ENCODE data around the gene ZBTB20.
"Not testable (repeated sequence)": the region's sequence is repeated elsewhere in the genome, so short reads cannot be mapped to it uniquely, and the experiment has no call there.

Gene ZBTB20

DNA sequence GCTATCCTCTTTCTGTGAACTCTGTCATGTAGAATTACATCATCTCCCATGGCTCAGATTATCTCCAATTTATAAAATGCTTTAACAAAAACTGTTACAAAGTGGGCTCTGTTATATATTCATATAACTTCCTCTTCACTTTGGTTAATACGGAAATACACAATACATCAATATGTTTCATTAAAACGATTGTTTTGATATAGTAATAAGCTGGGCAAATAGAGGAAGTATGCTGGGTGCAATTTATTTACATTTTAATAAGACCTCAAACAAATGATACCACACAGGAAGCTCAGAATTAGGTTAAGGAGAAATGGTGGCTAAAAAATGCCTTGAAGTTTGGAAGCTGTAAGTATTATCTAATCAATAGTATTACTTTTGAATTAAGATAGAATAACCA, 331.0 kb downstream of the ZBTB20 start:
- POLR2A ChIA-PET, result no interaction called here
- CTCF ChIA-PET, result interaction anchor here (1.4 kb wide), 1 partner anchor 11 kb away, joined by 4 read pairs; no protein-coding TSS in a partner anchor
- TF ChIP-seq, protein P1, sequence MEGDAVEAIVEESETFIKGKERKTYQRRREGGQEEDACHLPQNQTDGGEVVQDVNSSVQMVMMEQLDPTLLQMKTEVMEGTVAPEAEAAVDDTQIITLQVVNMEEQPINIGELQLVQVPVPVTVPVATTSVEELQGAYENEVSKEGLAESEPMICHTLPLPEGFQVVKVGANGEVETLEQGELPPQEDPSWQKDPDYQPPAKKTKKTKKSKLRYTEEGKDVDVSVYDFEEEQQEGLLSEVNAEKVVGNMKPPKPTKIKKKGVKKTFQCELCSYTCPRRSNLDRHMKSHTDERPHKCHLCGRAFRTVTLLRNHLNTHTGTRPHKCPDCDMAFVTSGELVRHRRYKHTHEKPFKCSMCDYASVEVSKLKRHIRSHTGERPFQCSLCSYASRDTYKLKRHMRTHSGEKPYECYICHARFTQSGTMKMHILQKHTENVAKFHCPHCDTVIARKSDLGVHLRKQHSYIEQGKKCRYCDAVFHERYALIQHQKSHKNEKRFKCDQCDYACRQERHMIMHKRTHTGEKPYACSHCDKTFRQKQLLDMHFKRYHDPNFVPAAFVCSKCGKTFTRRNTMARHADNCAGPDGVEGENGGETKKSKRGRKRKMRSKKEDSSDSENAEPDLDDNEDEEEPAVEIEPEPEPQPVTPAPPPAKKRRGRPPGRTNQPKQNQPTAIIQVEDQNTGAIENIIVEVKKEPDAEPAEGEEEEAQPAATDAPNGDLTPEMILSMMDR (IDR thresholded peaks at IDR 0.05; ENCODE audit: insufficient read depth, low read length, missing control alignments), result no peak

DNA sequence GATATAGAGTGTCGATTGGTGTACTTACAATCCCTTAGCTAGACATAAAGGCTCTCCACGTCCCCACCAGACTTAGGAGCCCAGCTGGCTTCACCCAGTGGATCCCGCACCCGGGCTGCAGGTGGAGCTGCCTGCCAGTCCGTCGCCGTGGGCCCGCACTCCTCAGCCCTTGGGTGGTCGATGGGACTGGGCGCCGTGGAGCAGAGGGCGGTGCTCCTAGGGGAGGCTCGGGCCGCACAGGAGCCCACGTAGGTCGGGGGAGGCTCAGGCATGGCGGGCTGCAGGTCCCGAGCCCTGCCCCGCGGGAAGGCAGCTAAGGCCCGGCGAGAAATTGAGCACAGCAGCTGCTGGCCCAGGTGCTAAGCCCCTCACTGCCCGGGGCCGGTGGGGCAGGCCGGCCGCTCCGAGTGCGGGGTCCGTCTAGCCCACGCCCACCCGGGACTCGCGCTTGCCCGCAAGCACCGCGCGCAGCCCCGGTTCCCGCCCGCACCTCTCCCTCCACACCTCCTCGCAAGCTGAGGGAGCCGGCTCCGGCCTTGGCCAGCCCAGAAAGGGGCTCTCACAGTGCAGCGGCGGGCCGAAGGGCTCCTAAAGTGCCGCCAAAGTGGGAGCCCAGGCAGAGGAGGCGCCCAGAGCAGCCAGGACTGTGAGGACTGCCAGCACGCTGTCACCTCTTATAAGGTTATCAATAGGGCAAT, 334.4 kb downstream of the ZBTB20 start:
- DNase-seq (ENCODE audit: low read depth, low spot score); CTCF ChIA-PET; POLR2A ChIA-PET; H3K4me3 ChIP-seq (ENCODE audit: low read depth, low read length): not testable (repeated sequence)

More for the DNA sequence above, 331.0 kb downstream of the ZBTB20 start:
- DNase-seq (ENCODE audit: low read depth, low spot score), result no peak
- no peak overlapping the region for H3K4me3 ChIP-seq (ENCODE audit: low read depth, low read length)

DNA sequence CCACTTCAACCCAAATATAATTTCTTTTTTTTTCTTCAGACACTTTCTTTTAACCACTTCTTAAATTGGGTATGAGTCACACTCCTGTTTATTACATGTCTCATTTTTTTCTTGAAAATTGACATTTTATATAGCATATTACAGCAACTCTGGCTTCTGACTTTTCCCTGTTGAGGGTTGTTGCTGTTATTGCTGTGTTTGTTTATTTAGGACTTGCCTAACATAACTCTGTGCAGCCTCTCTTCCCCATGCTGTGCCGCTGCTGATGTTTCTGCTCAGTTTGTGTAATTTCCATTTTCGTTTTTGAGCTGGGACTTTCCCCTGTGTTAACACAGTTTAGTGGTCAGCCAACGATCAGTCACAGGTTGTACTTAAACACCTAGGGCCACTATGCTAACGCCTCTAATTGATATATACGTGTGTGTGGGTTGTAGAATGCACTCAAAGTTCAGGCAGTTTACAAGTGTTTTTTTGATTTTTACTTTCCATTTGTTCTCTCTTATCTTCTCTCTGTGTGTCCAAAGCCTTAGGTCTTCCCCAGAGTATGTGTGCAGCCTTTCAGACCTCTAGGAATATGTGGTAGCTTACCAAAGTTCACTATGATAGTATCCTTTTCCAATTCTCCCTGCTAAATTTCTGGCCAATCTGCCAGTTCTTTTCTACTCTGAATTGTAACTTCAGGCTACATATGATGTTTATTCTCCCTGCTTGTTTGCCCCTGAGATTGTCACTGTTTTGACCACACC, 337.2 kb downstream of the ZBTB20 start:
- no peak for DNase-seq (ENCODE audit: low read depth, low spot score)
- ChIA-PET POLR2A (no interaction called here), CTCF (no interaction called here)
- TF ChIP-seq, protein P1 (IDR thresholded peaks at IDR 0.05; ENCODE audit: insufficient read depth, low read length, missing control alignments), result no peak
- H3K4me3 ChIP-seq (ENCODE audit: low read depth, low read length), result no peak overlapping the region

DNA sequence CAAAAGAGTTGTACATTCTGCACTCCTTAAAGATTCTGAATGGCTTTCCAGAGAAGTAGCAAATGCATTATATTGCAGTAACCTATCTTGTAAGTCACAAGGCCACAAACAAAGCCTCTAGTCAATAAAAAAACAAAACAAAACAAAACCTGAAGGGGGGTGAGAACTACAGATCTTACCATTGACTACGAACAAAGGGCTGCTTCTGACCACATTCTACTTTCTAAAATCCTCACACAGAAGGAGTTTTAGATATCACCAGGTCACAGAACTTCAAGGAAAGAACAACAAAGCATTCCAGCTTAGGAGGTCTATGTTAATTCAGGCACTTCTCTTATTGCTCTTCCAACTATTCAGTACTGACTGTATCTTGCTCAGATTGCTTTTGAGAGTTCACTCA, 343.0 kb downstream of the ZBTB20 start:
- TF ChIP-seq, protein P1 (IDR thresholded peaks at IDR 0.05; ENCODE audit: insufficient read depth, low read length, missing control alignments), result no peak
- H3K4me3 ChIP-seq (ENCODE audit: low read depth, low read length), result no peak overlapping the region
- ChIA-PET CTCF (no interaction called here), POLR2A (no interaction called here)
- DNase-seq (ENCODE audit: low read depth, low spot score), result no peak

DNA sequence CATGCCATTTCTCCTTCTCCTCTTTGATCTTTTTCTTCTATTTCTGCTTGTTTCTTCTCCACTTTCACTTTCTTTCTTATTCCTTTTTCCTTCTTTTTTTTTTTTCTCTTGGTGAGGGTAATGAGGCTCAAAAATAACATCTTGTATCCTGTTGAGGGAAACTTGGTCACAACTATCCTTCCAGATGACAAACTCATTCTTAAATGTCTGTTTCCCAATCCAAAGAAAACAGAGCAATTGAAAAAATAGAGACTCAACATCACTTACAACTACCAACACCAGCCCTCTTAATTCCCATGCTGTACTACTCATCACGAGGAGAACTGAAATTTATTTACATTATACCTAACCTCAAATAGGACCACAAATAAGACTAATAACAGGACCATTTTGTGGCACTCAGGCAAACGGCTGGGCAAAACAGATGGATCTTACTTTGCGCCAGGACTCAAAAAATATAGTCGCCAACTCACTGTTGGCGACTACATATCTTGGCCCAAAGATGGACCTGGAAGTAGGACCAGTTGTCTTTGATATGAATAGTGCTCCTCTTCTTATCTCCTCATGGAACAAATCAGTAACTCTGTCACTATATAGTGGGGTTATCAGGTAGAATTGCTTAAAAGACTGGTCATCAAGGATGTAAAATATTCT, 343.9 kb downstream of the ZBTB20 start:
- TF ChIP-seq, protein P1 (IDR thresholded peaks at IDR 0.05; ENCODE audit: insufficient read depth, low read length, missing control alignments), result no peak
- CTCF ChIA-PET, result no interaction called here
- no peak overlapping the region for H3K4me3 ChIP-seq (ENCODE audit: low read depth, low read length)
- DNase-seq (ENCODE audit: low read depth, low spot score), result no peak
- POLR2A ChIA-PET, result no interaction called here

DNA sequence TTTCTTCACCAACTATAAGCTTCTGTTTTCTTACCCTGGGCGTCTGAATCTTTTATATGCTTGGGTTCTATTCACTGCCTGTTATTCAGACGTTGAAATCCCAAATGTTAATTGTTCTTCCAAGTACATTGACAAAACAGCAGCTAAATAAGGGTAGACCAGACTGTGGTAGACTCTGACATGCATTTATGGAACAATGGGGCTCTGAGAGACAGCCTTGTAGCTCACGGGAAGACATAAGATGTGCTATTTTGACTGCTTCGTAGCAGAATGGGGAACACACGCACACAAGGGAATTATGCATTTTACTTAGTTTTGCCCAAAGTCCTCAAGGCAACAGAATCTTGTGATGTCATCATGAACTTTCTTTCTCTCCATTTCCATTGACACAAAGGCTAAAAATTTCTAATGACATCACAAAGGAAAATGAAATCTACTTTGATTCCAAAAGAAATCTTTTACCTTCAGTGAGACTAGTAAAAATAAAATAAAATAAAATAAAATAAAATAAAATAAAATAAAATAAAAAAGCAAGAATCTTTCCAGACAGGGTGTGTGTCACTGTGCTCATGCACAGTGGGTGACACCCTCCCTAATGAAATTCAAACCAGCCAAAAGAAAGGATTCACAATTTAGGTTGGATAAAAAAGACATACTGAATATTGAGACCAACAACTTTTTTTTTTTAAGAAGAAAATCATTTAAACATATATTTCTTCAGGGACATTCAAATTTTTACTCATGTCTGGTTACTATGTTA, 346.6 kb downstream of the ZBTB20 start:
- TF ChIP-seq, protein P1 (IDR thresholded peaks at IDR 0.05; ENCODE audit: insufficient read depth, low read length, missing control alignments), result no peak
- POLR2A ChIA-PET, result no interaction called here
- no peak for DNase-seq (ENCODE audit: low read depth, low spot score)
- no peak overlapping the region for H3K4me3 ChIP-seq (ENCODE audit: low read depth, low read length)
- CTCF ChIA-PET, result no interaction called here

Data from AG04449 (cell line).